Embryonic facial prominence (tissue), 1 donor: ENCODE measurements around the gene CDX2.
"Not testable (repeated sequence)": the region's sequence is repeated elsewhere in the genome, so short reads cannot be mapped to it uniquely, and the experiment has no call there.

ENCODE experiments used
- DNase-seq: peaks from one replicate; pipeline ENCODE4 v3.0.0-alpha.2; 2016; ENCODE audit errors: extremely low spot score

Gene CDX2

GRCh38 chr13:27969082-27969865 lies at the start of gene CDX2:
TSS of gene CDX2 (minus strand) at chr13:27969315. CDS start at chr13:27969006, 309 bp downstream.
- no peak for DNase-seq

- DNase-seq: no peak
Observed at GRCh38 chr13:28014301-28014700, 45.2 kb upstream of the CDX2 start.

- DNase-seq: no peak
Observed at GRCh38 chr13:28013482-28013881, 44.4 kb upstream of the CDX2 start.

- DNase-seq: no peak
Observed at GRCh38 chr13:28012896-28013295, 43.8 kb upstream of the CDX2 start.

GRCh38 chr13:28012383-28012782 lies 43.3 kb upstream of the CDX2 start:
- DNase-seq: no peak

- DNase-seq: no peak
Observed at GRCh38 chr13:28010046-28010445, 40.9 kb upstream of the CDX2 start.

- DNase-seq: not testable (repeated sequence)
Observed at GRCh38 chr13:28005016-28005415, 35.9 kb upstream of the CDX2 start.

- no peak for DNase-seq
Observed at GRCh38 chr13:28002886-28003698, 34.0 kb upstream of the CDX2 start.

- DNase-seq: no peak
Observed at GRCh38 chr13:28001837-28002473, 32.8 kb upstream of the CDX2 start.

- no peak for DNase-seq
Observed at GRCh38 chr13:28001049-28001448, 31.9 kb upstream of the CDX2 start.

GRCh38 chr13:28000567-28000966 lies 31.5 kb upstream of the CDX2 start:
- no peak for DNase-seq

GRCh38 chr13:27997904-27998522 lies 28.9 kb upstream of the CDX2 start:
- no peak for DNase-seq

GRCh38 chr13:27991881-27992280 lies 22.8 kb upstream of the CDX2 start:
- DNase-seq: no peak

- no peak for DNase-seq
Observed at GRCh38 chr13:27988520-27988919, 19.4 kb upstream of the CDX2 start, which contains the start of gene URAD. TSS of gene URAD (minus strand) at chr13:27988693. CDS start at chr13:27988637, 56 bp downstream.

- no peak for DNase-seq
Observed at GRCh38 chr13:27985600-27985999, 16.5 kb upstream of the CDX2 start.

GRCh38 chr13:27982361-27982760 lies 13.2 kb upstream of the CDX2 start:
- DNase-seq: no peak

GRCh38 chr13:27981006-27981708 lies 12.0 kb upstream of the CDX2 start:
- DNase-seq: no peak

- no peak for DNase-seq
Observed at GRCh38 chr13:27980280-27980998, 11.3 kb upstream of the CDX2 start.

GRCh38 chr13:27979765-27980279 lies 10.7 kb upstream of the CDX2 start:
- DNase-seq: no peak

GRCh38 chr13:27979001-27979643 lies 10.0 kb upstream of the CDX2 start:
- DNase-seq: no peak
